Caco-2 (cell line): ENCODE data around the gene RRH. TPM values are rescaled to one million over a fixed set of nuclear protein-coding genes. Genes with fewer than 3 reads are reported as not detected.

Experiments
- BruUV-seq: library from RNA; stranded (reverse); fragments of 400-500 nt; replicated peaks from 2 replicates; lab custom pipeline; 2021; lab: Mats Ljungman, UMichigan
- CTCF ChIA-PET: fragments of 300-600 bp; sonication (Branson Sonifier 250); formaldehyde crosslinking; loops from one replicate; lab custom pipeline; 2022; ENCODE audit warnings: antibody characterized with exemption; lab: Charles Lee
- POLR2A ChIA-PET: fragments of 300-600 bp; sonication (Branson Sonifier 250); formaldehyde crosslinking; loops from one replicate; lab custom pipeline; 2022; ENCODE audit warnings: antibody characterized with exemption; lab: Charles Lee
- DNase-seq, 2 experiments: peaks; one replicate each; pipeline versions ENCODE4 v3.0.0 to v3.0.0-alpha.2; 2020 to 2022
- H3K27me3 ChIP-seq: replicated peaks from 2 replicates; pipeline ENCODE4 v1.6.0; 2011; ENCODE audit warnings: low read length; ENCODE audit not compliant: control insufficient read depth, insufficient read depth
- H3K36me3 ChIP-seq: 2 replicates; pipeline ENCODE4 v1.5.1; 2011; ENCODE audit warnings: low read length; ENCODE audit not compliant: control insufficient read depth, insufficient read depth
- H3K4me1 ChIP-seq: fragments of 250-450 bp; sonication (Bioruptor Pico); 2 replicates; pipeline ENCODE4 v1.5.1; 2020; ENCODE audit warnings: mild to moderate bottlenecking
- H3K4me3 ChIP-seq: 2 replicates; pipeline ENCODE4 v1.5.1; 2011; ENCODE audit warnings: low read depth, mild to moderate bottlenecking, control low read depth, low read length
- H3K9me3 ChIP-seq: fragments of 250-450 bp; sonication (Bioruptor Pico); 2 replicates; pipeline ENCODE4 v1.5.1; 2020; ENCODE audit warnings: mild to moderate bottlenecking, moderate library complexity
- H3K27ac Mint-ChIP-seq: one replicate; pipeline ENCODE4 v1.8.0; 2022; ENCODE audit warnings: mixed read lengths; ENCODE audit not compliant: unreplicated experiment
- H3K27me3 Mint-ChIP-seq: one replicate; pipeline ENCODE4 v1.8.0; 2022; ENCODE audit warnings: mixed read lengths; ENCODE audit not compliant: insufficient read depth, unreplicated experiment
- H3K36me3 Mint-ChIP-seq: one replicate; pipeline ENCODE4 v1.8.0; 2022; ENCODE audit warnings: mild to moderate bottlenecking, mixed read lengths; ENCODE audit not compliant: insufficient read depth, unreplicated experiment
- H3K4me1 Mint-ChIP-seq: one replicate; pipeline ENCODE4 v1.8.0; 2022; ENCODE audit warnings: low read depth, mixed read lengths; ENCODE audit not compliant: unreplicated experiment
- H3K4me3 Mint-ChIP-seq: one replicate; pipeline ENCODE4 v1.8.0; 2022; ENCODE audit warnings: mild to moderate bottlenecking, moderate library complexity, mixed read lengths; ENCODE audit not compliant: unreplicated experiment
- H3K9me3 Mint-ChIP-seq: one replicate; pipeline ENCODE4 v1.8.0; 2022; ENCODE audit warnings: mixed read lengths; ENCODE audit not compliant: unreplicated experiment
- intact Hi-C: fragments of 100-400 bp; cut with micrococcal nuclease; formaldehyde crosslinking; loops from one replicate; pipeline ENCODE4 v1.10.0; 2022; ENCODE audit not compliant: unreplicated experiment
- total RNA-seq: library from RNA; stranded (reverse); gene quantifications from 2 replicates; pipeline ENCODE4 v1.2.3, GENCODE V29; 2022
- TF ChIP-seq, protein P1 (sequence below), 2 experiments: fragments of 200-600 bp in 1 of 2; IDR thresholded peaks; 1 replicate in 1 of 2; 2 replicates in 1 of 2; pipeline versions ENCODE4 v1.5.1 to v1.8.0; 2011 to 2022; ENCODE audit warnings: antibody characterized with exemption in 1 of 2, control low read depth in 1 of 2, inconsistent platforms in 1 of 2, low read depth in 1 of 2, low read length in 1 of 2, mild to moderate bottlenecking in 1 of 2, moderate library complexity in 1 of 2; ENCODE audit not compliant: insufficient read depth in 1 of 2, severe bottlenecking in 1 of 2, unreplicated experiment in 1 of 2

The RRH gene
- total RNA-seq, 1 experiment from 2014 or later: 0.34 TPM

DNA sequence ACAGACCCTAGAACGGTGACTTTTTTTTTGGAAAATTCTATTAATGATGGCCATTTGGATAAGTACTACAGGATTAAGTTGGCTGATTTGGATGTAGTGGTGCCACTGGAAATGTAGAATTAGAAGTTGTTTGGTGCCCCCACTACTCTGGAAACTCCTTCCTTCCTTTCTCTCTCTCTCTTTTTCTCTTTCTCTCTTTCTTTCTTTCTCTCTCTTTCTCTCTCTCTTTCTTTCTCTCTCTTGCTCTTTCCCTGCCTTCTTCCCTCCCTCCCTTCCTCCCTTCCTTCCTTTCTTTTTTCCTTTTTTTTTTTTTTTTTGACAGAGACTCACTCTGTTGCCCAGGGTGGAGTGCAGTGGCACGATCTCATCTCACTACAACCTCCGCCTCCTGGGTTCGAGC, 9.5 kb upstream of the RRH start:
- H3K36me3 ChIP-seq: no peaks in the 10 kb centered on the region
- Mint-ChIP-seq H3K27ac (no peak overlapping the region), H3K4me3 (no peak overlapping the region), H3K4me1 (peaks cover 18% of the 10 kb centered on the region), H3K27me3 (no peaks in the 10 kb centered on the region), H3K9me3 (no peaks in the 10 kb centered on the region), H3K36me3 (peaks cover 56% of the 10 kb centered on the region)
- no peaks in the 10 kb centered on the region for H3K9me3 ChIP-seq
- POLR2A ChIA-PET: interaction anchor here (0.6 kb wide), 1 partner anchor 18 kb away, joined by 3 read pairs; no protein-coding TSS in a partner anchor
- DNase-seq: no peak
- TF ChIP-seq, protein P1, sequence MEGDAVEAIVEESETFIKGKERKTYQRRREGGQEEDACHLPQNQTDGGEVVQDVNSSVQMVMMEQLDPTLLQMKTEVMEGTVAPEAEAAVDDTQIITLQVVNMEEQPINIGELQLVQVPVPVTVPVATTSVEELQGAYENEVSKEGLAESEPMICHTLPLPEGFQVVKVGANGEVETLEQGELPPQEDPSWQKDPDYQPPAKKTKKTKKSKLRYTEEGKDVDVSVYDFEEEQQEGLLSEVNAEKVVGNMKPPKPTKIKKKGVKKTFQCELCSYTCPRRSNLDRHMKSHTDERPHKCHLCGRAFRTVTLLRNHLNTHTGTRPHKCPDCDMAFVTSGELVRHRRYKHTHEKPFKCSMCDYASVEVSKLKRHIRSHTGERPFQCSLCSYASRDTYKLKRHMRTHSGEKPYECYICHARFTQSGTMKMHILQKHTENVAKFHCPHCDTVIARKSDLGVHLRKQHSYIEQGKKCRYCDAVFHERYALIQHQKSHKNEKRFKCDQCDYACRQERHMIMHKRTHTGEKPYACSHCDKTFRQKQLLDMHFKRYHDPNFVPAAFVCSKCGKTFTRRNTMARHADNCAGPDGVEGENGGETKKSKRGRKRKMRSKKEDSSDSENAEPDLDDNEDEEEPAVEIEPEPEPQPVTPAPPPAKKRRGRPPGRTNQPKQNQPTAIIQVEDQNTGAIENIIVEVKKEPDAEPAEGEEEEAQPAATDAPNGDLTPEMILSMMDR (IDR thresholded peaks at IDR 0.05; ENCODE audit: insufficient read depth in 1 of 2, low read depth in 1 of 2, low read length in 1 of 2, severe bottlenecking in 1 of 2, unreplicated experiment in 1 of 2): no peak
- no TSS peak for BruUV-seq
- CTCF ChIA-PET: no interaction called here
- H3K27me3 ChIP-seq: no peaks in the 10 kb centered on the region
- H3K4me1 ChIP-seq: no peaks in the 10 kb centered on the region; the same call in 1 of the 2 replicates
- intact Hi-C loops: loop anchor here (5.0 kb wide), 2 partner anchors 116 to 386 kb away; partner anchors contain the start of genes CASP6 and SEC24B
- no peak overlapping the region for H3K4me3 ChIP-seq

DNA sequence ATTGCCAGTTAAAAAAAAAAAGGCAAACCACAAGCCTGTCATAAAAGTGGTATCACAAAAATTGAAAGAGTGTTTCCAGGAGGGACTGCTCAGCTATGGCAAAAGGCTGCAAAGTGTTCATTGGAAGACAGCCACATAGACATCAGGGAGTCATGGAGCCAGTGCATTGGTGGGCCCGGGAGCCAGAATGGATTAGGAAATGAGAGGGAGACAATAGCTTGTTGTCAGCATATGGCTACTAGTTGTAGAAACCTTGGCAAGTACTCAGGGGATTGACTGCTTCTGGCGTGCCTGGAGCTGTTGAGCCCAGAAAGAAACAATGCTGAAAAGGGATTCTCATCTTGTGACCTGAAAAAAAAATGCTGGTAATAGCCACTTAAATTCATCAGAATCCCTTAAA, 7.2 kb upstream of the RRH start:
- DNase-seq: no peak
- no peaks in the 10 kb centered on the region for H3K27me3 ChIP-seq
- no TSS peak for BruUV-seq
- Mint-ChIP-seq H3K27me3 (no peaks in the 10 kb centered on the region), H3K36me3 (peaks cover 66% of the 10 kb centered on the region), H3K27ac (no peak overlapping the region), H3K4me1 (peaks cover 18% of the 10 kb centered on the region), H3K4me3 (no peak overlapping the region), H3K9me3 (no peaks in the 10 kb centered on the region)
- H3K36me3 ChIP-seq: no peaks in the 10 kb centered on the region
- H3K9me3 ChIP-seq: no peaks in the 10 kb centered on the region
- ChIA-PET POLR2A (no interaction called here), CTCF (no interaction called here)
- H3K4me1 ChIP-seq: no peaks in the 10 kb centered on the region; the same call in 1 of the 2 replicates
- TF ChIP-seq, protein P1 (IDR thresholded peaks at IDR 0.05; ENCODE audit: insufficient read depth in 1 of 2, low read depth in 1 of 2, low read length in 1 of 2, severe bottlenecking in 1 of 2, unreplicated experiment in 1 of 2): no peak
- intact Hi-C loops: no loop called here
- no peak overlapping the region for H3K4me3 ChIP-seq

DNA sequence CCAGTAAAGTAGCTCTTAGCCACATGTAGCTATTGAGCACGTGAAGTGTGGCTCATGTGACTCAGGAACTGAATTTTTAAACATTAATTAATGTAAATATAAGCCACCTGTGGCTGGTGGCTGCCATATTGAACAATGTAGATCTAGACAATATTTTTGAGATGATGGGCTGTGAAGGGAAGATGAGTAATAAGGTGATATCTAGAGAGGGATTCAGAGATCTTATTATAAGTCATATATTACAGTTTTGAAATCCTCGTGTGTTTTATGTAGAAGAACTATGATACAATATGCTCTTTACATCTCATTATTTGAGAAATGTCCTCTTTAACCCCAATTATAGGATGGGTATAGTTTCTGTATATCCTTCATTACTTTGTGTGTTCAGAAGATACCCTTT, 6.6 kb upstream of the RRH start:
- no TSS peak for BruUV-seq
- intact Hi-C loops: no loop called here
- H3K9me3 ChIP-seq: no peaks in the 10 kb centered on the region
- no peaks in the 10 kb centered on the region for H3K27me3 ChIP-seq
- H3K4me1 Mint-ChIP-seq: peaks cover 18% of the 10 kb centered on the region
- ChIA-PET CTCF (no interaction called here), POLR2A (no interaction called here)
- no peak overlapping the region for H3K27ac Mint-ChIP-seq
- H3K27me3 Mint-ChIP-seq: no peaks in the 10 kb centered on the region
- no peak overlapping the region for H3K4me3 Mint-ChIP-seq
- H3K36me3 Mint-ChIP-seq: peaks cover 64% of the 10 kb centered on the region
- H3K36me3 ChIP-seq: no peaks in the 10 kb centered on the region
- no peaks in the 10 kb centered on the region for H3K9me3 Mint-ChIP-seq
- no peak overlapping the region for H3K4me3 ChIP-seq
- TF ChIP-seq, protein P1 (IDR thresholded peaks at IDR 0.05; ENCODE audit: insufficient read depth in 1 of 2, low read depth in 1 of 2, low read length in 1 of 2, severe bottlenecking in 1 of 2, unreplicated experiment in 1 of 2): no peak
- DNase-seq: no peak
- H3K4me1 ChIP-seq: no peaks in the 10 kb centered on the region; the same call in 1 of the 2 replicates
